Measurements from ENCODE around the gene MAN1C1. TPM values are rescaled to one million over a fixed set of nuclear protein-coding genes. Genes with fewer than 3 reads are reported as not detected.

MAN1C1 gene
- total RNA-seq, 6 experiments from 2014 or later: 10.7 to 38.8 (median 21.0) TPM

- no peaks in the 10 kb centered on the region for H3K9me3 ChIP-seq
- intact Hi-C loops (cut with DNase I): no loop called here
- DNase-seq (no peak), ATAC-seq (no peak)
- H3K27ac ChIP-seq: no peak overlapping the region
- WGBS (ENCODE audit: insufficient coverage, low coverage, low lambda C conversion rate, missing lambda C conversion rate): 86% methylated on average over 4 of the region's 4 CpGs
- no peaks in the 10 kb centered on the region for H3K27me3 ChIP-seq
- peaks cover 0 to 16% (median 3%) of the 10 kb centered on the region in 4 donors for H3K4me1 ChIP-seq
- H3K4me3 ChIP-seq: no peak overlapping the region
- H3K36me3 ChIP-seq: no peaks in the 10 kb centered on the region
- TF ChIP-seq CTCF (IDR thresholded peaks at IDR 0.05) (no peak), POLR2A (IDR thresholded peaks at IDR 0.05) (no peak)
Measured at GRCh38 chr1:25729045-25729444, 112.5 kb downstream of the MAN1C1 start.

GRCh38 chr1:25729790-25730644, 113.4 kb downstream of the MAN1C1 start:
- TF ChIP-seq CTCF (IDR thresholded peaks at IDR 0.05) (no peak), POLR2A (IDR thresholded peaks at IDR 0.05) (no peak)
- DNase-seq: no peak
- Histone ChIP-seq H3K27me3 (no peaks in the 10 kb centered on the region), H3K4me1 (peaks cover 0 to 16% (median 3%) of the 10 kb centered on the region in 4 donors), H3K9me3 (no peaks in the 10 kb centered on the region), H3K4me3 (no peak overlapping the region), H3K36me3 (no peaks in the 10 kb centered on the region), H3K27ac (no peak overlapping the region)
- peak in 2 of 4 donors; percentile 4 to 14 for ATAC-seq
- intact Hi-C loops (cut with DNase I): no loop called here
- 66% methylated on average over 10 of the region's 12 CpGs for WGBS (ENCODE audit: insufficient coverage, low coverage, low lambda C conversion rate, missing lambda C conversion rate)

- H3K36me3 ChIP-seq: no peaks in the 10 kb centered on the region
- H3K27me3 ChIP-seq: no peaks in the 10 kb centered on the region
- H3K27ac ChIP-seq: no peak overlapping the region
- 100% methylated on average over 1 of the region's 5 CpGs for WGBS (ENCODE audit: insufficient coverage, low coverage, low lambda C conversion rate, missing lambda C conversion rate)
- DNase-seq: no peak
- peaks cover 0 to 16% (median 3%) of the 10 kb centered on the region in 4 donors for H3K4me1 ChIP-seq
- H3K9me3 ChIP-seq: no peaks in the 10 kb centered on the region
- TF ChIP-seq POLR2A (IDR thresholded peaks at IDR 0.05) (no peak), CTCF (IDR thresholded peaks at IDR 0.05) (no peak)
- no peak overlapping the region for H3K4me3 ChIP-seq
- ATAC-seq: no peak
- intact Hi-C loops (cut with DNase I): no loop called here
Measured at GRCh38 chr1:25731148-25731547, 114.6 kb downstream of the MAN1C1 start.

- WGBS (ENCODE audit: insufficient coverage, low coverage, low lambda C conversion rate, missing lambda C conversion rate): 83% methylated on average over 2 of the region's 4 CpGs
- H3K4me1 ChIP-seq: peaks cover 0 to 16% (median 3%) of the 10 kb centered on the region in 4 donors
Measured at GRCh38 chr1:25731626-25732370, 115.2 kb downstream of the MAN1C1 start.

More at GRCh38 chr1:25731626-25732370, 115.2 kb downstream of the MAN1C1 start:
- no peaks in the 10 kb centered on the region for H3K36me3 ChIP-seq
- no peak overlapping the region for H3K4me3 ChIP-seq
- no peaks in the 10 kb centered on the region for H3K27me3 ChIP-seq
- TF ChIP-seq POLR2A (IDR thresholded peaks at IDR 0.05): no peak
- TF ChIP-seq CTCF (IDR thresholded peaks at IDR 0.05): no peak
- ATAC-seq: no peak
- no peak for DNase-seq
- H3K27ac ChIP-seq: no peak overlapping the region
- H3K9me3 ChIP-seq: no peaks in the 10 kb centered on the region
- intact Hi-C loops (cut with DNase I): no loop called here
